GM12878 (cell line): ENCODE results near the gene RELT. TPM values are rescaled to one million over a fixed set of nuclear protein-coding genes. Genes with fewer than 3 reads are reported as not detected.

Source experiments
- ATAC-seq: fragments of 200-7000 bp; cut with Tn5 transposase; 3 replicates; pipeline ENCODE4 v1.9.1; 2020; ENCODE audit warnings: mild to moderate bottlenecking, moderate library complexity
- BruUV-seq: library from RNA; stranded (reverse); fragments of 400-500 nt; replicated peaks from 2 replicates; lab custom pipeline; 2021; lab: Mats Ljungman, UMichigan
- CTCF ChIA-PET: fragments of 300-600 bp; sonication (Branson Sonifier 250); formaldehyde crosslinking; extraction: SDS; loops from one replicate; lab custom pipeline; 2021; ENCODE audit warnings: inconsistent platforms; lab: Yijun Ruan, JAX
- POLR2A ChIA-PET: fragments of 350-600 bp; formaldehyde crosslinking; extraction: SDS; loops from one replicate; lab custom pipeline; 2021; ENCODE audit warnings: inconsistent platforms; lab: Charles Lee
- RAD21 ChIA-PET: fragments of 300-600 bp; sonication (Branson Sonifier 250); formaldehyde crosslinking; loops from one replicate; lab custom pipeline; 2023; ENCODE audit warnings: antibody characterized with exemption; ENCODE audit not compliant: unreplicated experiment; lab: Charles Lee
- SMC1A ChIA-PET: fragments of 300-600 bp; sonication (Branson Sonifier 250); formaldehyde crosslinking; loops from one replicate; lab custom pipeline; 2023; ENCODE audit not compliant: unreplicated experiment, uncharacterized antibody; lab: Charles Lee
- DNase-seq: peaks from one replicate; pipeline ENCODE4 v3.0.0-alpha.2; 2011; ENCODE audit warnings: low read depth, low spot score
- FAIRE-seq: peaks from 3 replicates; lab custom pipeline; 2011; peaks lifted over from hg19 to GRCh38; lab: Jason Lieb, UNC
- H2AFZ ChIP-seq: 2 replicates; pipeline ENCODE4 v1.6.0; 2011; ENCODE audit warnings: low read depth, low read length, control low read depth; ENCODE audit not compliant: control insufficient read depth
- H3K27ac ChIP-seq: 2 replicates; pipeline ENCODE4 v1.5.1; 2011; ENCODE audit warnings: control low read depth; ENCODE audit not compliant: control insufficient read depth, insufficient read depth
- H3K27me3 ChIP-seq, 2 experiments: replicated peaks in 1 of 2; 2 replicates each; pipeline versions ENCODE4 v1.6.0 to v1.6.1; 2011; ENCODE audit warnings: low read length in 1 of 2; ENCODE audit not compliant: control insufficient read depth in 2 of 2, insufficient read depth in 2 of 2
- H3K36me3 ChIP-seq, 2 experiments: 2 replicates each; pipeline ENCODE4 v1.5.1; 2011; ENCODE audit warnings: low read length in 1 of 2; ENCODE audit not compliant: control insufficient read depth in 2 of 2, insufficient read depth in 2 of 2
- H3K4me1 ChIP-seq: 2 replicates; pipeline ENCODE4 v1.6.1; 2011; ENCODE audit warnings: mild to moderate bottlenecking, low read length, moderate library complexity, mixed read lengths; ENCODE audit not compliant: control insufficient read depth, insufficient read depth
- H3K4me2 ChIP-seq: 2 replicates; pipeline ENCODE4 v1.6.0; 2011; ENCODE audit warnings: control low read depth; ENCODE audit not compliant: control insufficient read depth, insufficient read depth
- H3K4me3 ChIP-seq: fragments of 200-600 bp; sonication (generic); 2 replicates; pipeline ENCODE4 v1.5.1; 2016
- H3K79me2 ChIP-seq: 2 replicates; pipeline ENCODE4 v1.6.0; 2011; ENCODE audit warnings: low read length; ENCODE audit not compliant: control insufficient read depth, insufficient read depth
- H3K9ac ChIP-seq: 2 replicates; pipeline ENCODE4 v1.8.0; 2011; ENCODE audit warnings: low read length, control low read depth, mixed read lengths; ENCODE audit not compliant: control insufficient read depth, insufficient read depth
- H3K9me3 ChIP-seq: replicated peaks from 3 replicates; pipeline ENCODE4 v1.5.1; 2011; ENCODE audit warnings: mild to moderate bottlenecking, low read length; ENCODE audit not compliant: control insufficient read depth, insufficient read depth
- H4K20me1 ChIP-seq: 2 replicates; pipeline ENCODE4 v1.6.0; 2011; ENCODE audit not compliant: control insufficient read depth, insufficient read depth
- EP300 ChIP-seq, 2 experiments: fragments of 150-350 bp in 1 of 2; IDR thresholded peaks; 2 replicates each; pipeline ENCODE4 v1.6.1; 2011 to 2012; ENCODE audit warnings: low read depth in 2 of 2, low read length in 2 of 2, borderline replicate concordance in 1 of 2, improper control_type of control experiment in 1 of 2, inconsistent platforms in 1 of 2; ENCODE audit not compliant: control insufficient read depth in 1 of 2
- HDAC2 ChIP-seq: fragments of 200-600 bp; sonication (generic); IDR thresholded peaks from 2 replicates; pipeline ENCODE4 v1.6.1; 2017
- MEF2B ChIP-seq: fragments of 450-650 bp; IDR thresholded peaks from 2 replicates; pipeline ENCODE4 v1.6.1; 2018; ENCODE audit warnings: mild to moderate bottlenecking, moderate library complexity; ENCODE audit not compliant: partially characterized antibody, poor library complexity, severe bottlenecking
- NBN ChIP-seq: fragments of 450-650 bp; IDR thresholded peaks from 2 replicates; pipeline ENCODE4 v1.6.1; 2016
- NR2C1 ChIP-seq: fragments of 450-650 bp; IDR thresholded peaks from 2 replicates; pipeline ENCODE4 v1.6.1; 2017; ENCODE audit warnings: antibody characterized with exemption, mild to moderate bottlenecking, moderate library complexity
- NR2F1 ChIP-seq: fragments of 450-650 bp; conservative IDR thresholded peaks from 2 replicates; pipeline ENCODE4 v1.6.1; 2017; ENCODE audit warnings: mild to moderate bottlenecking
- RELB ChIP-seq: fragments of 450-650 bp; IDR thresholded peaks from 2 replicates; pipeline ENCODE4 v1.6.1; 2017; ENCODE audit warnings: low read depth, mild to moderate bottlenecking, moderate library complexity
- RFX5 ChIP-seq: IDR thresholded peaks from 2 replicates; pipeline ENCODE4 v1.6.1; 2011; ENCODE audit warnings: low read depth, low read length, improper control_type of control experiment
- SMARCA5 ChIP-seq: fragments of 450-650 bp; IDR thresholded peaks from 2 replicates; pipeline ENCODE4 v1.6.1; 2017; ENCODE audit warnings: mild to moderate bottlenecking
- SP1 ChIP-seq: IDR thresholded peaks from one replicate; pipeline ENCODE4 v1.6.1; 2011; ENCODE audit warnings: low read depth, low read length
- TAF1 ChIP-seq: IDR thresholded peaks from 2 replicates; pipeline ENCODE4 v1.6.1; 2011; ENCODE audit warnings: mild to moderate bottlenecking, low read depth, low read length, borderline replicate concordance
- TARDBP ChIP-seq: IDR thresholded peaks from 2 replicates; pipeline ENCODE4 v1.6.1; 2016; ENCODE audit warnings: borderline replicate concordance
- ZBTB4 ChIP-seq: fragments of 450-650 bp; formaldehyde crosslinking; IDR thresholded peaks from 2 replicates; pipeline ENCODE4 v1.4.0; 2022; ENCODE audit warnings: mild to moderate bottlenecking, moderate library complexity
- WGBS: methylation state at CpG from one replicate; pipeline ENCODE4 v1.1.6; 2016; ENCODE audit warnings: low lambda C conversion rate; ENCODE audit not compliant: insufficient replicate concordance, insufficient coverage; ENCODE audit errors: missing lambda C conversion rate; 5-methylcytosine and 5-hydroxymethylcytosine counted together
- in situ Hi-C: fragments of 300-500 bp; cut with MboI; formaldehyde crosslinking; loops from 9 replicates; pipeline ENCODE4 v1.14.3; 2018; ENCODE audit warnings: mixed read lengths
- intact Hi-C: fragments of 100-400 bp; cut with micrococcal nuclease; formaldehyde crosslinking; loops from one replicate; pipeline ENCODE4 v1.14.2; 2022; ENCODE audit not compliant: unreplicated experiment
- polyA plus RNA-seq, 11 experiments: library from polyadenylated mRNA; depleted of rRNA in 4 of 11; unstranded in 6 of 11; stranded (reverse) in 5 of 11; fragments of >200 nt; fragmentation: Nextera tagmentation in 4 of 11; fragmentation: Illumina TruSeq in 1 of 11; extraction: Ambion mirVana in 4 of 11; extraction: Trizol in 1 of 11; gene quantifications; 1 replicate in 1 of 11; 2 replicates in 10 of 11; pipeline versions ENCODE4 v1.2.1 to v1.2.3, GENCODE V29; 2011 to 2016; ENCODE audit warnings: inconsistent platforms in 2 of 11, missing spikeins in 2 of 11, low read depth in 1 of 11
- total RNA-seq, 4 experiments: library from RNA; depleted of rRNA in 3 of 4; stranded (reverse); fragments of >200 nt in 3 of 4; fragmentation: Illumina TruSeq in 1 of 4; extraction: Trizol in 1 of 4; gene quantifications; 2 replicates each; pipeline versions ENCODE4 v1.2.1 to v1.2.3, GENCODE V29; 2013 to 2021

RELT gene
- total and polyA plus RNA-seq, 10 of the 15 experiments (the other 5 are each of a cell fraction or from before 2014, with no cell fraction given): 1.2 to 28.5 (median 10.8) TPM

- TF ChIP-seq TAF1: no peak
- no peak for TF ChIP-seq SMARCA5
- TF ChIP-seq, all 136 proteins: peak for 0
Observed at GRCh38 chr11:73404506-73405145, 28.4 kb downstream of the RELT start (continued).

GRCh38 chr11:73405146-73405510 lies 28.9 kb downstream of the RELT start:
- H3K4me3 ChIP-seq: no peak overlapping the region
- peaks cover 9 to 21% of the 10 kb centered on the region in 2 experiments for H3K36me3 ChIP-seq
- ATAC-seq (no peak), FAIRE-seq (no peak), DNase-seq (no peak)
- intact Hi-C loops: no loop called here
- H3K4me1 ChIP-seq: no peaks in the 10 kb centered on the region
- ChIA-PET SMC1A (no interaction called here), RAD21 (no interaction called here)
- no peaks in the 10 kb centered on the region for H3K9me3 ChIP-seq
- BruUV-seq: no TSS peak
- H3K79me2 ChIP-seq: no peaks in the 10 kb centered on the region
- no peak overlapping the region for H3K9ac ChIP-seq
- 89% methylated on average over 8 of the region's 8 CpGs for WGBS
- in situ Hi-C loops: no loop called here
- no peak for TF ChIP-seq TARDBP
- no peak for TF ChIP-seq EP300 (IDR thresholded peaks at IDR 0.05; ENCODE audit: borderline replicate concordance in 1 of 2, control insufficient read depth in 1 of 2, low read depth in 2 of 2, low read length in 2 of 2)
- no peak for TF ChIP-seq MEF2B
- TF ChIP-seq SP1: no peak
- no peak for TF ChIP-seq RFX5
- no peak for TF ChIP-seq NBN
- no peak for TF ChIP-seq ZBTB4 (CRISPR knock-in tag)
- no peak for TF ChIP-seq RELB
- no peak for TF ChIP-seq HDAC2
- TF ChIP-seq NR2F1: no peak
- TF ChIP-seq NR2C1: no peak
- TF ChIP-seq, all 136 proteins: peak for 0
- Histone ChIP-seq H4K20me1 (no peaks in the 10 kb centered on the region), H3K27ac (no peak overlapping the region), H3K27me3 (no peaks in the 10 kb centered on the region), H2AFZ (no peak overlapping the region), H3K4me2 (no peak overlapping the region)
- ChIA-PET CTCF (interaction anchor here (1.1 to 2.9 kb wide), 2 partner anchors 54 to 256 kb away, joined by 3 to 25 read pairs; no protein-coding TSS in a partner anchor), POLR2A (no interaction called here)
